Transverse colon (tissue), 4 donors: Measurements from ENCODE around the gene CAMTA1.

Experiments used
- CTCF ChIP-seq, 5 experiments: fragments of 200-600 bp in 3 of 5; fragments of 450-650 bp in 2 of 5; sonication (generic) in 3 of 5; IDR thresholded peaks; 1 replicate in 2 of 5; 2 replicates in 3 of 5; pipeline ENCODE4 v1.5.1; 2016 to 2017; ENCODE audit warnings: antibody characterized with exemption in 5 of 5, inconsistent platforms in 3 of 5, mild to moderate bottlenecking in 2 of 5, moderate library complexity in 1 of 5
- EP300 ChIP-seq: sonication (generic); formaldehyde crosslinking; IDR thresholded peaks from one replicate; pipeline ENCODE4 v1.6.1; 2017; ENCODE audit warnings: antibody characterized with exemption, low read depth
- POLR2A ChIP-seq: fragments of 450-650 bp; IDR thresholded peaks from one replicate; pipeline ENCODE4 v1.6.1; 2016; ENCODE audit warnings: antibody characterized with exemption, mild to moderate bottlenecking, moderate library complexity
- POLR2AphosphoS5 ChIP-seq, 3 donors: sonication (generic); formaldehyde crosslinking; IDR thresholded peaks; one replicate each; pipeline ENCODE4 v1.6.1; 2016; ENCODE audit warnings: antibody characterized with exemption in 3 of 3

GRCh38 chr1:6801966-6802365 lies 16.7 kb downstream of the CAMTA1 start:
- no peak for TF ChIP-seq CTCF (IDR thresholded peaks at IDR 0.05)
- no peak for TF ChIP-seq EP300
- no peak for TF ChIP-seq POLR2A
- TF ChIP-seq POLR2AphosphoS5 (IDR thresholded peaks at IDR 0.05): no peak
